AG09319 (cell line): ENCODE results near the gene POU4F1.

ENCODE experiments used
- DNase-seq: peaks from one replicate; pipeline ENCODE4 v3.0.0-alpha.2; 2010; ENCODE audit warnings: low read depth; ENCODE audit errors: extremely low read depth
- TF ChIP-seq, protein P1 (sequence below): IDR thresholded peaks from 2 replicates; pipeline ENCODE4 v1.5.1; 2011; ENCODE audit warnings: low read depth, mild to moderate bottlenecking, inconsistent platforms, low read length, moderate library complexity

The POU4F1 gene

DNA sequence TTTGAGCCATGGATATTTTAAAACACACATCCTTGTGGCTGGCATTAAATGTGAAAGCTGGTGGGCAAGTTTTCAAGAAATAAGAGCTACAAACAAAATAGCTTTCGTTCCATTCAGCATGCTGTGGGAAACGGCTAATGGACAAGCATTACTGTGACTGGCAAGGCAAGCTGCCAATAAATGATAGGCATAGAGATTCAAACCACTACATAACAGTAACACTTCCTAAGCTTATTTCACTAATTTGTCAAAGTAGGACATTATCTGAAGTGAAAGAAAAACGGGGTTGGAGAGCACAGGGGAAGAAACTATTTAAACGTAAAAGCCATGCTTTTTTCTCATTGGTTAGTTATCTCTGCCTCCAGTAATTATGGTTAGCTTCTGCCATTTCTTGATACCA is 29.6 kb upstream of the POU4F1 start:
- TF ChIP-seq, protein P1, sequence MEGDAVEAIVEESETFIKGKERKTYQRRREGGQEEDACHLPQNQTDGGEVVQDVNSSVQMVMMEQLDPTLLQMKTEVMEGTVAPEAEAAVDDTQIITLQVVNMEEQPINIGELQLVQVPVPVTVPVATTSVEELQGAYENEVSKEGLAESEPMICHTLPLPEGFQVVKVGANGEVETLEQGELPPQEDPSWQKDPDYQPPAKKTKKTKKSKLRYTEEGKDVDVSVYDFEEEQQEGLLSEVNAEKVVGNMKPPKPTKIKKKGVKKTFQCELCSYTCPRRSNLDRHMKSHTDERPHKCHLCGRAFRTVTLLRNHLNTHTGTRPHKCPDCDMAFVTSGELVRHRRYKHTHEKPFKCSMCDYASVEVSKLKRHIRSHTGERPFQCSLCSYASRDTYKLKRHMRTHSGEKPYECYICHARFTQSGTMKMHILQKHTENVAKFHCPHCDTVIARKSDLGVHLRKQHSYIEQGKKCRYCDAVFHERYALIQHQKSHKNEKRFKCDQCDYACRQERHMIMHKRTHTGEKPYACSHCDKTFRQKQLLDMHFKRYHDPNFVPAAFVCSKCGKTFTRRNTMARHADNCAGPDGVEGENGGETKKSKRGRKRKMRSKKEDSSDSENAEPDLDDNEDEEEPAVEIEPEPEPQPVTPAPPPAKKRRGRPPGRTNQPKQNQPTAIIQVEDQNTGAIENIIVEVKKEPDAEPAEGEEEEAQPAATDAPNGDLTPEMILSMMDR: no peak
- DNase-seq: no peak

- no peak for DNase-seq
- TF ChIP-seq, protein P1: no peak
These were observed 27.7 kb upstream of the POU4F1 start for GRCh38 chr13:78631077-78631476.

- TF ChIP-seq, protein P1: no peak
- no peak for DNase-seq
These were observed 27.2 kb upstream of the POU4F1 start for GRCh38 chr13:78630511-78630910.

- TF ChIP-seq, protein P1: no peak
- DNase-seq: no peak
These were observed 22.0 kb upstream of the POU4F1 start for GRCh38 chr13:78625384-78625783.

GRCh38 chr13:78623132-78623531 is 19.8 kb upstream of the POU4F1 start:
- DNase-seq: no peak
- TF ChIP-seq, protein P1: no peak

DNA sequence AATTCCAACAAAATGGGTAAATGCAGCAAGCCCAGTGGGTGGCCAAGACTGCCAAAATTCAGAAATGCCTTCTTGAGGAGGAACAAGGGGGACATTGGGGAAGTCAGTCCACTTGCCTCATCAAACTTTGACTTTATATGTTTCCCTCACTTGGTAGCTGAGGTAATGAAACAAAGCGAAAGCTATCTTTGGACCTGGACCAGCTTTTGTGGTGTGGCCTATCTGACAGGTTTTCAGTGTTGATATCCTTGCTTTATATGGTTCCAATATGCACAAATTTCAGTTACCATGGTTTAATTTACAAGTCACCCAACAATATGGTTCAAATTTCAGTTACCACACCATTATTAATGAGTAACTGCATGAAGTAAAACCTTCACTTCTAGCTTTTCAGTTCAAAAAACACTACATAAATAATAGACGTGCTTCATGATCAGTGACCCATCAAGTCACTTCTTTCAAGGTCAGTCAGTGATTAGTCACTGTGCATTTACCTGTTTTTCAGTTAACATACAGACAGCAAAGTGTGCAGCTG is 17.7 kb upstream of the POU4F1 start:
- TF ChIP-seq, protein P1: no peak
- no peak for DNase-seq

GRCh38 chr13:78618411-78618810 is 15.1 kb upstream of the POU4F1 start:
- TF ChIP-seq, protein P1: no peak
- DNase-seq: no peak
